ENCODE measurements around the gene GLT8D2.

DNA sequence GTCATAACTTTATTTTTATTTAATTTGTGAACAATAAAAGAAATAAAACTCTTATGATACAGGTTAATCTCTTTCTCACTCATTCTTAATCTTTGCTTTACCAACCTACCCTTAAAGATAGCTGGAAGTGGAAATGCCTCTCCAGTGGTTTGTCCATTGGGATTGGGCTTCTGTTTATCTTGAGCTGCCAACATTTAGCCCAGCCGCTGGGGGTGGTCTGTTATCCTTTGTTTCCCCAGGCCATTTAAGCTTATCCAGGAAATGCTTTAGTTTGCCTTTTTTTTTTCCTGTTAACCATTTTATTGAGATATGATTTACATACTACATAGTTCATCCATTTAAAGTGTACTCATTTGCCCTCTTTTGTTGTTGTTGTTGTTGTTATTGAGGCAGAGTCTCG, 76.1 kb downstream of the GLT8D2 start:
- TF ChIP-seq EZH2phosphoT487 (IDR thresholded peaks at IDR 0.05; ENCODE audit: unreplicated experiment), result no peak
- TF ChIP-seq, protein P1, sequence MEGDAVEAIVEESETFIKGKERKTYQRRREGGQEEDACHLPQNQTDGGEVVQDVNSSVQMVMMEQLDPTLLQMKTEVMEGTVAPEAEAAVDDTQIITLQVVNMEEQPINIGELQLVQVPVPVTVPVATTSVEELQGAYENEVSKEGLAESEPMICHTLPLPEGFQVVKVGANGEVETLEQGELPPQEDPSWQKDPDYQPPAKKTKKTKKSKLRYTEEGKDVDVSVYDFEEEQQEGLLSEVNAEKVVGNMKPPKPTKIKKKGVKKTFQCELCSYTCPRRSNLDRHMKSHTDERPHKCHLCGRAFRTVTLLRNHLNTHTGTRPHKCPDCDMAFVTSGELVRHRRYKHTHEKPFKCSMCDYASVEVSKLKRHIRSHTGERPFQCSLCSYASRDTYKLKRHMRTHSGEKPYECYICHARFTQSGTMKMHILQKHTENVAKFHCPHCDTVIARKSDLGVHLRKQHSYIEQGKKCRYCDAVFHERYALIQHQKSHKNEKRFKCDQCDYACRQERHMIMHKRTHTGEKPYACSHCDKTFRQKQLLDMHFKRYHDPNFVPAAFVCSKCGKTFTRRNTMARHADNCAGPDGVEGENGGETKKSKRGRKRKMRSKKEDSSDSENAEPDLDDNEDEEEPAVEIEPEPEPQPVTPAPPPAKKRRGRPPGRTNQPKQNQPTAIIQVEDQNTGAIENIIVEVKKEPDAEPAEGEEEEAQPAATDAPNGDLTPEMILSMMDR (conservative IDR thresholded peaks at IDR 0.05; ENCODE audit: low read depth in 2 of 2), result no peak
- TF ChIP-seq, protein P2, sequence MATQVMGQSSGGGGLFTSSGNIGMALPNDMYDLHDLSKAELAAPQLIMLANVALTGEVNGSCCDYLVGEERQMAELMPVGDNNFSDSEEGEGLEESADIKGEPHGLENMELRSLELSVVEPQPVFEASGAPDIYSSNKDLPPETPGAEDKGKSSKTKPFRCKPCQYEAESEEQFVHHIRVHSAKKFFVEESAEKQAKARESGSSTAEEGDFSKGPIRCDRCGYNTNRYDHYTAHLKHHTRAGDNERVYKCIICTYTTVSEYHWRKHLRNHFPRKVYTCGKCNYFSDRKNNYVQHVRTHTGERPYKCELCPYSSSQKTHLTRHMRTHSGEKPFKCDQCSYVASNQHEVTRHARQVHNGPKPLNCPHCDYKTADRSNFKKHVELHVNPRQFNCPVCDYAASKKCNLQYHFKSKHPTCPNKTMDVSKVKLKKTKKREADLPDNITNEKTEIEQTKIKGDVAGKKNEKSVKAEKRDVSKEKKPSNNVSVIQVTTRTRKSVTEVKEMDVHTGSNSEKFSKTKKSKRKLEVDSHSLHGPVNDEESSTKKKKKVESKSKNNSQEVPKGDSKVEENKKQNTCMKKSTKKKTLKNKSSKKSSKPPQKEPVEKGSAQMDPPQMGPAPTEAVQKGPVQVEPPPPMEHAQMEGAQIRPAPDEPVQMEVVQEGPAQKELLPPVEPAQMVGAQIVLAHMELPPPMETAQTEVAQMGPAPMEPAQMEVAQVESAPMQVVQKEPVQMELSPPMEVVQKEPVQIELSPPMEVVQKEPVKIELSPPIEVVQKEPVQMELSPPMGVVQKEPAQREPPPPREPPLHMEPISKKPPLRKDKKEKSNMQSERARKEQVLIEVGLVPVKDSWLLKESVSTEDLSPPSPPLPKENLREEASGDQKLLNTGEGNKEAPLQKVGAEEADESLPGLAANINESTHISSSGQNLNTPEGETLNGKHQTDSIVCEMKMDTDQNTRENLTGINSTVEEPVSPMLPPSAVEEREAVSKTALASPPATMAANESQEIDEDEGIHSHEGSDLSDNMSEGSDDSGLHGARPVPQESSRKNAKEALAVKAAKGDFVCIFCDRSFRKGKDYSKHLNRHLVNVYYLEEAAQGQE (IDR thresholded peaks at IDR 0.05; ENCODE audit: unreplicated experiment), result no peak
- no peak for TF ChIP-seq POLR2AphosphoS5 (IDR thresholded peaks at IDR 0.05; ENCODE audit: low read depth)
- TF ChIP-seq JUNB (IDR thresholded peaks at IDR 0.05; ENCODE audit: unreplicated experiment), result no peak
- no peak for TF ChIP-seq NANOG (IDR thresholded peaks at IDR 0.05; ENCODE audit: borderline replicate concordance)
- no peak for TF ChIP-seq EZH2 (IDR thresholded peaks at IDR 0.05; ENCODE audit: low read depth, unreplicated experiment)
- TF ChIP-seq CREB1 (CRISPR knock-in tag; IDR thresholded peaks at IDR 0.05; ENCODE audit: low read depth), result no peak
- no peak for TF ChIP-seq ZNF331 (CRISPR knock-in tag; IDR thresholded peaks at IDR 0.05; ENCODE audit: low read depth)
- TF ChIP-seq, protein P3, sequence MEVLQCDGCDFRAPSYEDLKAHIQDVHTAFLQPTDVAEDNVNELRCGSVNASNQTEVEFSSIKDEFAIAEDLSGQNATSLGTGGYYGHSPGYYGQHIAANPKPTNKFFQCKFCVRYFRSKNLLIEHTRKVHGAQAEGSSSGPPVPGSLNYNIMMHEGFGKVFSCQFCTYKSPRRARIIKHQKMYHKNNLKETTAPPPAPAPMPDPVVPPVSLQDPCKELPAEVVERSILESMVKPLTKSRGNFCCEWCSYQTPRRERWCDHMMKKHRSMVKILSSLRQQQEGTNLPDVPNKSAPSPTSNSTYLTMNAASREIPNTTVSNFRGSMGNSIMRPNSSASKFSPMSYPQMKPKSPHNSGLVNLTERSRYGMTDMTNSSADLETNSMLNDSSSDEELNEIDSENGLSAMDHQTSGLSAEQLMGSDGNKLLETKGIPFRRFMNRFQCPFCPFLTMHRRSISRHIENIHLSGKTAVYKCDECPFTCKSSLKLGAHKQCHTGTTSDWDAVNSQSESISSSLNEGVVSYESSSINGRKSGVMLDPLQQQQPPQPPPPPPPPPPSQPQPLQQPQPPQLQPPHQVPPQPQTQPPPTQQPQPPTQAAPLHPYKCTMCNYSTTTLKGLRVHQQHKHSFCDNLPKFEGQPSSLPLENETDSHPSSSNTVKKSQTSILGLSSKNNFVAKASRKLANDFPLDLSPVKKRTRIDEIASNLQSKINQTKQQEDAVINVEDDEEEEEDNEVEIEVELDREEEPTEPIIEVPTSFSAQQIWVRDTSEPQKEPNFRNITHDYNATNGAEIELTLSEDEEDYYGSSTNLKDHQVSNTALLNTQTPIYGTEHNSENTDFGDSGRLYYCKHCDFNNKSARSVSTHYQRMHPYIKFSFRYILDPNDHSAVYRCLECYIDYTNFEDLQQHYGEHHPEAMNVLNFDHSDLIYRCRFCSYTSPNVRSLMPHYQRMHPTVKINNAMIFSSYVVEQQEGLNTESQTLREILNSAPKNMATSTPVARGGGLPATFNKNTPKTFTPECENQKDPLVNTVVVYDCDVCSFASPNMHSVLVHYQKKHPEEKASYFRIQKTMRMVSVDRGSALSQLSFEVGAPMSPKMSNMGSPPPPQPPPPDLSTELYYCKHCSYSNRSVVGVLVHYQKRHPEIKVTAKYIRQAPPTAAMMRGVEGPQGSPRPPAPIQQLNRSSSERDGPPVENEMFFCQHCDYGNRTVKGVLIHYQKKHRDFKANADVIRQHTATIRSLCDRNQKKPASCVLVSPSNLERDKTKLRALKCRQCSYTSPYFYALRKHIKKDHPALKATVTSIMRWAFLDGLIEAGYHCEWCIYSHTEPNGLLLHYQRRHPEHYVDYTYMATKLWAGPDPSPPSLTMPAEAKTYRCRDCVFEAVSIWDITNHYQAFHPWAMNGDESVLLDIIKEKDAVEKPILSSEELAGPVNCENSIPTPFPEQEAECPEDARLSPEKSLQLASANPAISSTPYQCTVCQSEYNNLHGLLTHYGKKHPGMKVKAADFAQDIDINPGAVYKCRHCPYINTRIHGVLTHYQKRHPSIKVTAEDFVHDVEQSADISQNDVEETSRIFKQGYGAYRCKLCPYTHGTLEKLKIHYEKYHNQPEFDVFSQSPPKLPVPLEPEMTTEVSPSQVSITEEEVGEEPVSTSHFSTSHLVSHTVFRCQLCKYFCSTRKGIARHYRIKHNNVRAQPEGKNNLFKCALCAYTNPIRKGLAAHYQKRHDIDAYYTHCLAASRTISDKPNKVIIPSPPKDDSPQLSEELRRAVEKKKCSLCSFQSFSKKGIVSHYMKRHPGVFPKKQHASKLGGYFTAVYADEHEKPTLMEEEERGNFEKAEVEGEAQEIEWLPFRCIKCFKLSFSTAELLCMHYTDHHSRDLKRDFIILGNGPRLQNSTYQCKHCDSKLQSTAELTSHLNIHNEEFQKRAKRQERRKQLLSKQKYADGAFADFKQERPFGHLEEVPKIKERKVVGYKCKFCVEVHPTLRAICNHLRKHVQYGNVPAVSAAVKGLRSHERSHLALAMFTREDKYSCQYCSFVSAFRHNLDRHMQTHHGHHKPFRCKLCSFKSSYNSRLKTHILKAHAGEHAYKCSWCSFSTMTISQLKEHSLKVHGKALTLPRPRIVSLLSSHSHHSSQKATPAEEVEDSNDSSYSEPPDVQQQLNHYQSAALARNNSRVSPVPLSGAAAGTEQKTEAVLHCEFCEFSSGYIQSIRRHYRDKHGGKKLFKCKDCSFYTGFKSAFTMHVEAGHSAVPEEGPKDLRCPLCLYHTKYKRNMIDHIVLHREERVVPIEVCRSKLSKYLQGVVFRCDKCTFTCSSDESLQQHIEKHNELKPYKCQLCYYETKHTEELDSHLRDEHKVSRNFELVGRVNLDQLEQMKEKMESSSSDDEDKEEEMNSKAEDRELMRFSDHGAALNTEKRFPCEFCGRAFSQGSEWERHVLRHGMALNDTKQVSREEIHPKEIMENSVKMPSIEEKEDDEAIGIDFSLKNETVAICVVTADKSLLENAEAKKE (CRISPR knock-in tag; IDR thresholded peaks at IDR 0.05), result no peak
- TF ChIP-seq ZNF114 (CRISPR knock-in tag; IDR thresholded peaks at IDR 0.05), result no peak
